GM12891 (cell line): Measurements from ENCODE around the gene PHF2.

Experiments used
- DNase-seq: peaks from one replicate; pipeline ENCODE4 v3.0.0; 2011; ENCODE audit warnings: low spot score; ENCODE audit not compliant: insufficient read length
- FAIRE-seq: peaks from 2 replicates; lab custom pipeline; 2011; peaks lifted over from hg19 to GRCh38; lab: Jason Lieb, UNC
- PAX5 ChIP-seq: IDR thresholded peaks from 2 replicates; pipeline ENCODE4 v1.6.1; 2011; ENCODE audit warnings: low read length, moderate library complexity, mild to moderate bottlenecking; ENCODE audit not compliant: insufficient read depth, severe bottlenecking
- POLR2A ChIP-seq: IDR thresholded peaks from 2 replicates; pipeline ENCODE4 v1.6.1; 2011; ENCODE audit warnings: low read depth, low read length, control low read depth
- POLR2AphosphoS5 ChIP-seq: IDR thresholded peaks from 2 replicates; pipeline ENCODE4 v1.6.1; 2011; ENCODE audit warnings: low read depth, low read length, control low read depth
- POU2F2 ChIP-seq: IDR thresholded peaks from 2 replicates; pipeline ENCODE4 v1.6.1; 2011; ENCODE audit warnings: low read depth, mild to moderate bottlenecking, control low read depth, low read length, moderate library complexity
- SPI1 ChIP-seq: IDR thresholded peaks from 2 replicates; pipeline ENCODE4 v1.6.1; 2011; ENCODE audit warnings: low read depth, low read length, control low read depth
- TAF1 ChIP-seq: IDR thresholded peaks from 2 replicates; pipeline ENCODE4 v1.6.1; 2011; ENCODE audit warnings: low read depth, low read length, control low read depth

The PHF2 gene

GRCh38 chr9:93684161-93684765 lies 107.9 kb downstream of the PHF2 start:
- FAIRE-seq, result no peak

DNA sequence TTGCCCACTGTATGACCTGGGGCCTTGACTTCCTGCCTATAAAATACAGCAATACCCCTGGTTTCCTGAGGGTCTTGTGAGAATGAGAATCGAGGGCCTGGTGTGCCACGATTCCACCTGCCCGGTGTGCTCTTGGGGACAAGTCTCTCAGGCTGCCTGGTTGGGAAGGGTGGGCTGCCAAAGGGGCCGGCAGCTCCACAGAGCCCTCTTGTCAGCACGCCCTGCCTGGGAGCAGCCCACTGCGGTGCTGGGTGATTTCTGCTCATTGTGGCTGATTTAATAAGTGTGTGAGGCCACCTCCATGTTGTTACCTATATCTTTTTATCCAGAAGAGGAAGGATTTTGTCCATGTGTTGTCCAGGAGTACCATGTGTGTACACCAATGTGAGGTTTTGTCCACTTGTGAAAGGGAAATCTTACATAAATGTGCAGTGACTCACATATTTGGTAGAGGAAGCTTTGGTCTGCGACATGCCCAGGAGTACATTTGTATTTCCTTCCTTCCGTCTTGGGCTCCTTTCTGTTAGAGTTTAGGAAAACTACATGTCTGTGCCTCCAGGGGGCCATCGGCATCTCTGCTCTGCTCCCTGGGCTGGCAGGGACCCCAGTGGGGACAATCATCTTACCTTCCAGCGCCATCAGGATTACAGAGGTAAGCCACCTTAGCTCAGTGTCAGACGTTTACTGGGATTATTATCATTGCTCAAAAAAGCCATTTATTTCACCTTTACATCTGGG lies 108.6 kb downstream of the PHF2 start:
- FAIRE-seq, result no peak
- no peak for DNase-seq
- TF ChIP-seq PAX5 (no peak), POLR2A (no peak), POU2F2 (no peak), TAF1 (no peak), SPI1 (no peak), POLR2AphosphoS5 (no peak)

More at GRCh38 chr9:93684161-93684765, 107.9 kb downstream of the PHF2 start:
- TF ChIP-seq TAF1, result no peak
- no peak for DNase-seq

GRCh38 chr9:93686127-93686879 lies 109.9 kb downstream of the PHF2 start:
- FAIRE-seq (no peak), DNase-seq (no peak)
- TF ChIP-seq POU2F2 (no peak), POLR2AphosphoS5 (no peak), PAX5 (no peak), TAF1 (no peak), SPI1 (no peak), POLR2A (no peak)

- FAIRE-seq (no peak), DNase-seq (no peak)
- TF ChIP-seq POLR2A (no peak), PAX5 (no peak)
These were observed 110.5 kb downstream of the PHF2 start for GRCh38 chr9:93686880-93687236.

DNA sequence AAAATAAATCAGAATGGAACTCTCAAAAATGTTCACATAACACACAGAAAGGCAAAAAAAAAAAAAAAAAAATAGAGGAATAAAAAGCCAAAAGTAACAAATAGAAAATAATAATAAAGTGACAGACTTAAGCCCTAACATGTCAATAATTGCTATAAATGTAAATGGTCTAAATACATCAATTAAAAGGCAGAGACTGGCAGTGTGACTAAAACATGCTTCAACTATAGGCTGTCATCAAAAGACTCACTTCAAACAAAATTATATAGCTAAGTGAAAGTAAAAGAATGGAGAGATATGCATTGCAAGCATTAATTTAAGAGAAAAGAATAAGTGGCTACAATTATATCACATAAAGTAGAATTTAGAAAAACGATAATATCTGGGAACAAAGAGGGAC lies 114.2 kb downstream of the PHF2 start:
- DNase-seq (no peak), FAIRE-seq (no peak)
- TF ChIP-seq PAX5, result no peak
- TF ChIP-seq POLR2AphosphoS5, result no peak
- no peak for TF ChIP-seq SPI1
- TF ChIP-seq POU2F2, result no peak
- TF ChIP-seq TAF1, result no peak
- no peak for TF ChIP-seq POLR2A

- TF ChIP-seq POU2F2 (no peak), PAX5 (no peak), POLR2A (no peak), TAF1 (no peak), SPI1 (no peak), POLR2AphosphoS5 (no peak)
- FAIRE-seq, result no peak
- DNase-seq, result no peak
These were observed 116.7 kb downstream of the PHF2 start for GRCh38 chr9:93693129-93693528.

DNA sequence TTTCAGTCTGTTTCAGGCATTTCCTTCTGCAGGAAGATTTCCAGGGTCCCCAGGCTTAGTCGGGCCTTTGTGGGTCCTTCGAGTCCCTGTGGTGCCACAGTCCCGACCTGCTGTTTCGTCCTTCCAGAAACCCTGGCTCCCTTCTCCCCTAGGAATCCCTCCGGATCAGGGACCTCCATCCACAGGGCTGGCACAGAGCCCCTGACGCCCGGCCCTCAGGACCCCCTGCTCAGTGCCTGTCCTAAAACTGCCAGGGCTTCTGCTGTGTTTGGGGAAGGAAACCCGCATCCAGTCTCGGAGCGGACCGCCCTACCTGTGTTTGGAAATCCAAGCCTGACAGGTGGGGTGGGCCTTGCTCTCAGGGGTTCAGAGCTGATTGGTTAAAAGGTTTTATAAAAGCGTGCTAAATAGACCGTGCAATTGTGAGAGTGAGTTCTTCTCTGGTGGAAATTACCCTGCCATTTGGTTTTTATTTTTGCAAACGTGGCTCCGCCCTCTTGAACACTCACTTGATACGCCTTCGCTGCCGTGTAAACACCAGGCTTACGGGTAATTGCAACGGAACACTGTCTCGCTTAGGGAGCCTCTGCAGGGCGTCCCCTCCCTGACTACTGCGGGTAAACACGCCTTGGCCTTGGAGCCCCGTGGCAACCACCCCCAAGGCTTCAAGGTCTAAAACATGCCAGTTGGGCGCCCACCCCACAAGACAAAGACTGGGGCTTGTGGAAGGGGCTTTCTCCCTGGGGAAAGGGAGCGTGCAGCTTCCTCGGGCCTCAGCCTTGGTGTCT lies 121.2 kb downstream of the PHF2 start:
- TF ChIP-seq POLR2A (no peak), PAX5 (no peak)
- no peak for DNase-seq
- FAIRE-seq, result no peak

- FAIRE-seq, result no peak
- TF ChIP-seq PAX5, result no peak
- no peak for TF ChIP-seq POLR2A
- TF ChIP-seq POLR2AphosphoS5, result no peak
- TF ChIP-seq SPI1, result no peak
- TF ChIP-seq POU2F2, result no peak
- no peak for TF ChIP-seq TAF1
- no peak for DNase-seq
These were observed 121.9 kb downstream of the PHF2 start for GRCh38 chr9:93698140-93698908.

GRCh38 chr9:93699650-93700049 lies 123.3 kb downstream of the PHF2 start:
- TF ChIP-seq POLR2AphosphoS5 (no peak), TAF1 (no peak), SPI1 (no peak), POU2F2 (no peak), PAX5 (no peak), POLR2A (no peak)
- no peak for DNase-seq
- FAIRE-seq, result no peak
